GM12892 (cell line): ENCODE results near the gene MMADHC.

Experiments
- POLR2A ChIP-seq: IDR thresholded peaks from 2 replicates; pipeline ENCODE4 v1.6.1; 2011; ENCODE audit warnings: low read depth, low read length, control low read depth
- POLR2AphosphoS5 ChIP-seq: IDR thresholded peaks from 2 replicates; pipeline ENCODE4 v1.6.1; 2011; ENCODE audit warnings: low read depth, low read length, control low read depth
- TAF1 ChIP-seq: IDR thresholded peaks from 2 replicates; pipeline ENCODE4 v1.6.1; 2011; ENCODE audit warnings: low read depth, mild to moderate bottlenecking, control low read depth, low read length, borderline replicate concordance

DNA sequence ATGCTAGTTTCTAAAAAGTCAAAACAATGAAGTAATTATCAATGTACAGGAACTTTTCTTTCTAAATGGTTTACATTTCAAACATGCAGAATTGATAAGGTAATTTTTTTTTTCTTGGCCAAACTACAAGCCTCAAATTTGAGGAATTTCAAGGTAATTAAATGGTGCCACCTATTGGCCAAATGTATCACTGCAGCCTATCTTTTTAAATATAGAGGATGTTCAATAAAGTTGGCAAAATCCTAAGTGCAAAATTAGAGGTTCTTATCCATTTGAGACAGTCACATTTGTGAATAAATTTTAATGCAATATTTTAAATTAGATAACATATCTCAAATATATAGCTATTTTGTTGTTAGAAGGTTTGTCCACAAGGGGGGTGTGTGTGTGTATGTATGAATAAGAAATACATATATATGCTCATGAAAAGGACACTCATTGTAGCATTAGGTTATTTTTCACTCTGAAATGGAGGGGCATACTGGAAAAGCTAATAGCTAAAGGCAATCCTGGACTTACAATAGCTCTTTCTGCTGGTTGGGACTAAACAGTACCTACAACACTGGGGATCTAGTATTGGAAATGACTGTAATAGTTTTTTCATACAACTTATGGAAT lies 26.2 kb downstream of the MMADHC start:
- TF ChIP-seq TAF1, result no peak
- no peak for TF ChIP-seq POLR2A
- no peak for TF ChIP-seq POLR2AphosphoS5
